Neutrophil (primary cell): Measurements from ENCODE around the gene TSPAN19.

Source experiments
- H3K27ac ChIP-seq: fragments of 200-600 bp; sonication (generic); 2 replicates; pipeline ENCODE4 v1.5.1; 2016; ENCODE audit warnings: mild to moderate bottlenecking, moderate library complexity
- H3K27me3 ChIP-seq: fragments of 200-600 bp; sonication (generic); 2 replicates; pipeline ENCODE4 v1.6.0; 2016; ENCODE audit warnings: mild to moderate bottlenecking
- H3K36me3 ChIP-seq: fragments of 200-600 bp; sonication (generic); 2 replicates; pipeline ENCODE4 v1.5.1; 2017
- H3K4me1 ChIP-seq, 2 experiments: fragments of 200-600 bp in 1 of 2; sonication (generic) in 1 of 2; 1 replicate in 1 of 2; 2 replicates in 1 of 2; pipeline versions ENCODE4 v1.5.1 to v1.6.1; 2013 to 2016; ENCODE audit warnings: low read depth in 1 of 2, low read length in 1 of 2, mild to moderate bottlenecking in 1 of 2, moderate library complexity in 1 of 2; ENCODE audit not compliant: control insufficient read depth in 1 of 2, insufficient read depth in 1 of 2
- H3K4me3 ChIP-seq, 2 experiments: fragments of 200-600 bp in 1 of 2; sonication (generic) in 1 of 2; 1 replicate in 1 of 2; 2 replicates in 1 of 2; pipeline ENCODE4 v1.5.1; 2013 to 2016; ENCODE audit warnings: low read depth in 1 of 2, low read length in 1 of 2, mild to moderate bottlenecking in 1 of 2, moderate library complexity in 1 of 2
- H3K9me3 ChIP-seq: fragments of 200-600 bp; sonication (generic); 2 replicates; pipeline ENCODE4 v1.5.1; 2016
- TF ChIP-seq, protein P1 (sequence below): fragments of 200-600 bp; sonication (generic); IDR thresholded peaks from 2 replicates; pipeline ENCODE4 v1.5.1; 2016; ENCODE audit warnings: antibody characterized with exemption

TSPAN19 gene

DNA sequence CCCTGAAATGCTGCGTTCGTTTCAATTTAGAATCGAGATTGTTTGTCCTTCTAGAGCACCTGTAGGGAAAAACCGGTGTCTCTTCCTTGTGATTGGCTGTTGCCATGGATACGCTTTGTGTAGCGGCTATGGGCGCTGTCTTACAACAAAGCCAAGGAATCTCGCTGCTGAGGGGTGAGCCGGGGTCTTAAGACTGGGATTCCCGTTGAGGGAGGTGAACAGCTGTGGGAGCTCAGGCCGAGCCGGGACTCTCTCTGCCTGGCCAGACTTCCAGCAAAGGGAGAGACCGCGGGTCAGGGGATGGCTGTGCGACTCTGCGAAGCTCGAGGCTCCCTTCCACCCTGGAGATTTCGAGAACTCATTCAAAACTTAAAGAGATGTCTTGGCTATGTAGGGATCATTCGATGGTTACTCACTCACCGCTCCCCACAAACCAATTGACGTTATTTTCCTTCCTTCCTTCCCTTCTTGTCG, at the start of gene TSPAN19, which contains the start of gene LRRIQ1:
Gene TSPAN19, minus strand, starts transcription at position 44 of the 474 bp plus-strand sequence. CDS start 6,331 bp downstream, outside the sequence.
Gene LRRIQ1, plus strand, starts transcription at position 118 of the 474 bp plus-strand sequence. CDS start 1,826 bp downstream, outside the sequence.
- Histone ChIP-seq H3K4me1 (no peaks in the 10 kb centered on the region), H3K36me3 (no peaks in the 10 kb centered on the region), H3K4me3 (no peak within 1 kb of the TSS), H3K27me3 (peaks cover 21% of the 10 kb centered on the region), H3K9me3 (no peaks in the 10 kb centered on the region), H3K27ac (no peak within 1 kb of the TSS)
- TF ChIP-seq, protein P1, sequence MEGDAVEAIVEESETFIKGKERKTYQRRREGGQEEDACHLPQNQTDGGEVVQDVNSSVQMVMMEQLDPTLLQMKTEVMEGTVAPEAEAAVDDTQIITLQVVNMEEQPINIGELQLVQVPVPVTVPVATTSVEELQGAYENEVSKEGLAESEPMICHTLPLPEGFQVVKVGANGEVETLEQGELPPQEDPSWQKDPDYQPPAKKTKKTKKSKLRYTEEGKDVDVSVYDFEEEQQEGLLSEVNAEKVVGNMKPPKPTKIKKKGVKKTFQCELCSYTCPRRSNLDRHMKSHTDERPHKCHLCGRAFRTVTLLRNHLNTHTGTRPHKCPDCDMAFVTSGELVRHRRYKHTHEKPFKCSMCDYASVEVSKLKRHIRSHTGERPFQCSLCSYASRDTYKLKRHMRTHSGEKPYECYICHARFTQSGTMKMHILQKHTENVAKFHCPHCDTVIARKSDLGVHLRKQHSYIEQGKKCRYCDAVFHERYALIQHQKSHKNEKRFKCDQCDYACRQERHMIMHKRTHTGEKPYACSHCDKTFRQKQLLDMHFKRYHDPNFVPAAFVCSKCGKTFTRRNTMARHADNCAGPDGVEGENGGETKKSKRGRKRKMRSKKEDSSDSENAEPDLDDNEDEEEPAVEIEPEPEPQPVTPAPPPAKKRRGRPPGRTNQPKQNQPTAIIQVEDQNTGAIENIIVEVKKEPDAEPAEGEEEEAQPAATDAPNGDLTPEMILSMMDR: no peak

- H3K4me3 ChIP-seq: no peak overlapping the region
- no peaks in the 10 kb centered on the region for H3K9me3 ChIP-seq
- TF ChIP-seq, protein P1: no peak
- no peaks in the 10 kb centered on the region for H3K27me3 ChIP-seq
- H3K27ac ChIP-seq: no peak overlapping the region
- H3K36me3 ChIP-seq: no peaks in the 10 kb centered on the region
- no peaks in the 10 kb centered on the region for H3K4me1 ChIP-seq
These were observed 49.0 kb upstream of the TSPAN19 start for GRCh38 chr12:85085066-85085465.

- TF ChIP-seq, protein P1: no peak
- Histone ChIP-seq H3K27me3 (no peaks in the 10 kb centered on the region), H3K4me1 (no peaks in the 10 kb centered on the region), H3K9me3 (no peaks in the 10 kb centered on the region), H3K36me3 (no peaks in the 10 kb centered on the region), H3K4me3 (no peak overlapping the region), H3K27ac (no peak overlapping the region)
These were observed 40.8 kb upstream of the TSPAN19 start for GRCh38 chr12:85076688-85077430.

- H3K27me3 ChIP-seq: no peaks in the 10 kb centered on the region
- H3K4me1 ChIP-seq: no peaks in the 10 kb centered on the region
- no peak overlapping the region for H3K27ac ChIP-seq
- TF ChIP-seq, protein P1: no peak
- no peaks in the 10 kb centered on the region for H3K36me3 ChIP-seq
- no peak overlapping the region for H3K4me3 ChIP-seq
- no peaks in the 10 kb centered on the region for H3K9me3 ChIP-seq
These were observed 36.7 kb upstream of the TSPAN19 start for GRCh38 chr12:85072826-85073225.

DNA sequence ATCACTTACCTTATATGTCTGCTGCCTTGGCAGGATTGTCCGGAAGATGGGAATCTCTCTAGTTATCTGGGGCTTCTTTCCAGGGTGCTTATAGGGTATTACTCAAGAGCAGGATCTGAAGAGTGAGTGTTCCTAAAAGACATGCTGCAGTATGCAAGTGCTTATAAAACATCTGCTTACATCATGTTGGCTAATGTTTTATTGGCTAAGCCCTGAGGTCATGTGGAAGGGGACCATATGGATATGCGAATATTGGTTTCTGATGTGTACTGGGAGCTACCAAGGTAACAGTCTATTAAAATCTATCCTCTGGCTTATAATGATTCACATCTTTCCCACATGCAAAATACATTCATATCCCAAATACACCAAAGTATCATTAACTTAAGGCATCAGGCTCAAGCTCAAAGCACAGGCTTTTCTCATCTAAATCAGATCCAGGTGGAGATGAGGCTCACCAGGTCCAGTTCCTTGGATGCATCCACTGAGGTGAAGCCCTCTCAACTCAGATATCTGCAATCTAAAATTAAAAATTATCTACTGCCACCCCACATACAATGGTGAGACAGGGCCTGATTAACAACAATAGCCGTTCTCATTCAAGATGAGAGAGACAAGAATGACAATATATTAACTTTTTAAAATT, 29.9 kb upstream of the TSPAN19 start:
- no peaks in the 10 kb centered on the region for H3K4me1 ChIP-seq
- H3K27me3 ChIP-seq: no peaks in the 10 kb centered on the region
- TF ChIP-seq, protein P1: no peak
- no peaks in the 10 kb centered on the region for H3K36me3 ChIP-seq
- no peak overlapping the region for H3K4me3 ChIP-seq
- no peaks in the 10 kb centered on the region for H3K9me3 ChIP-seq
- no peak overlapping the region for H3K27ac ChIP-seq
